Right atrium auricular region (tissue), 2 donors: Measurements from ENCODE around the gene CCDC70. TPM values are rescaled to one million over a fixed set of nuclear protein-coding genes. Genes with fewer than 3 reads are reported as not detected.

Source experiments
- DNase-seq: peaks from one replicate; pipeline ENCODE4 v3.0.0-alpha.2; 2019; ENCODE audit warnings: low spot score
- H3K27ac ChIP-seq, 2 donors: fragments of 200-600 bp; sonication (generic); 1 replicate in 1 of 2; 2 replicates in 1 of 2; pipeline ENCODE4 v1.5.1; 2016 to 2019
- H3K27me3 ChIP-seq, 2 donors: fragments of 200-600 bp; sonication (generic); one replicate each; pipeline versions ENCODE4 v1.5.1 to v1.6.0; 2017 to 2019
- H3K36me3 ChIP-seq: fragments of 200-600 bp; sonication (generic); one replicate; pipeline ENCODE4 v1.5.1; 2016
- H3K4me1 ChIP-seq, 2 donors: fragments of 200-600 bp; sonication (generic); one replicate each; pipeline versions ENCODE4 v1.5.1 to v1.6.0; 2017 to 2019
- H3K4me3 ChIP-seq, 2 donors: fragments of 200-600 bp; sonication (generic); 1 replicate in 1 of 2; 2 replicates in 1 of 2; pipeline ENCODE4 v1.5.1; 2017 to 2019; ENCODE audit warnings: mild to moderate bottlenecking in 1 of 2, moderate library complexity in 1 of 2
- H3K9me3 ChIP-seq, 2 donors: fragments of 200-600 bp; sonication (generic); one replicate each; pipeline ENCODE4 v1.5.1; 2019
- total RNA-seq, 2 donors: library from RNA; depleted of rRNA; stranded (reverse); fragments of >200 nt; gene quantifications; one replicate each; pipeline ENCODE4 v1.1.0, GENCODE V29; 2016
- TF ChIP-seq, protein P1 (sequence below), 2 donors: fragments of 200-600 bp; sonication (generic); IDR thresholded peaks; one replicate each; pipeline ENCODE4 v1.5.1; 2019; ENCODE audit warnings: antibody characterized with exemption in 2 of 2

CCDC70 gene
- total RNA-seq, 2 donors from 2014 or later: not detected

DNA sequence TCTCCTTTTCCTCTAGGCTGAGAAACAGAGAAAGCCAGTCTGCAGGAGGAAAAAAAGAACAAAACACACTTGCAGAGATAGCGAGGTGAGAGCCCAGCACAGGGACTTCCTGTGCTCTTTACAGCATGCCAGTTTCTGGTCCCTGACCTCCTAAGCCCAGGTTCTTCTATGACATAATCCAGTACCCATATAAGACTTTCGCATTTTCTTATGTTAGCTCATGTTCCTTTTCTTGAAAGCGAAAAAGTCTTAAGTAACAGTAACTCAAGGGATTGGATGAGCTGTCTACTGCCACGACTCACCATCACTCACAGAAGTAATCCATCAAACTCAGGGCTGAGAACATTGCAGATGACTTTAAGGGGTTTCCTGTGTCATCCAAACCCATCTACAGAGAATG lies 17.4 kb downstream of the CCDC70 start:
- no peak overlapping the region for H3K27ac ChIP-seq
- TF ChIP-seq, protein P1, sequence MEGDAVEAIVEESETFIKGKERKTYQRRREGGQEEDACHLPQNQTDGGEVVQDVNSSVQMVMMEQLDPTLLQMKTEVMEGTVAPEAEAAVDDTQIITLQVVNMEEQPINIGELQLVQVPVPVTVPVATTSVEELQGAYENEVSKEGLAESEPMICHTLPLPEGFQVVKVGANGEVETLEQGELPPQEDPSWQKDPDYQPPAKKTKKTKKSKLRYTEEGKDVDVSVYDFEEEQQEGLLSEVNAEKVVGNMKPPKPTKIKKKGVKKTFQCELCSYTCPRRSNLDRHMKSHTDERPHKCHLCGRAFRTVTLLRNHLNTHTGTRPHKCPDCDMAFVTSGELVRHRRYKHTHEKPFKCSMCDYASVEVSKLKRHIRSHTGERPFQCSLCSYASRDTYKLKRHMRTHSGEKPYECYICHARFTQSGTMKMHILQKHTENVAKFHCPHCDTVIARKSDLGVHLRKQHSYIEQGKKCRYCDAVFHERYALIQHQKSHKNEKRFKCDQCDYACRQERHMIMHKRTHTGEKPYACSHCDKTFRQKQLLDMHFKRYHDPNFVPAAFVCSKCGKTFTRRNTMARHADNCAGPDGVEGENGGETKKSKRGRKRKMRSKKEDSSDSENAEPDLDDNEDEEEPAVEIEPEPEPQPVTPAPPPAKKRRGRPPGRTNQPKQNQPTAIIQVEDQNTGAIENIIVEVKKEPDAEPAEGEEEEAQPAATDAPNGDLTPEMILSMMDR (IDR thresholded peaks at IDR 0.05): no peak
- no peaks in the 10 kb centered on the region for H3K4me1 ChIP-seq
- no peak overlapping the region for H3K4me3 ChIP-seq
- no peaks in the 10 kb centered on the region for H3K36me3 ChIP-seq
- peaks cover 0 to 4% of the 10 kb centered on the region in 2 donors for H3K9me3 ChIP-seq
- no peak for DNase-seq
- no peaks in the 10 kb centered on the region for H3K27me3 ChIP-seq

GRCh38 chr13:51881296-51881695 lies 19.5 kb downstream of the CCDC70 start:
- no peaks in the 10 kb centered on the region for H3K27me3 ChIP-seq
- H3K4me1 ChIP-seq: no peaks in the 10 kb centered on the region
- H3K9me3 ChIP-seq: peaks cover 0 to 4% of the 10 kb centered on the region in 2 donors
- DNase-seq: no peak
- no peak overlapping the region for H3K4me3 ChIP-seq
- TF ChIP-seq, protein P1 (IDR thresholded peaks at IDR 0.05): no peak
- no peak overlapping the region for H3K27ac ChIP-seq
- H3K36me3 ChIP-seq: no peaks in the 10 kb centered on the region

GRCh38 chr13:51882570-51883225 lies 20.9 kb downstream of the CCDC70 start:
- H3K27ac ChIP-seq: no peak overlapping the region
- no peak for DNase-seq
- no peaks in the 10 kb centered on the region for H3K36me3 ChIP-seq
- peaks cover 0 to 4% of the 10 kb centered on the region in 2 donors for H3K9me3 ChIP-seq
- TF ChIP-seq, protein P1 (IDR thresholded peaks at IDR 0.05): no peak
- H3K4me3 ChIP-seq: no peak overlapping the region
- H3K4me1 ChIP-seq: no peaks in the 10 kb centered on the region
- H3K27me3 ChIP-seq: no peaks in the 10 kb centered on the region

DNA sequence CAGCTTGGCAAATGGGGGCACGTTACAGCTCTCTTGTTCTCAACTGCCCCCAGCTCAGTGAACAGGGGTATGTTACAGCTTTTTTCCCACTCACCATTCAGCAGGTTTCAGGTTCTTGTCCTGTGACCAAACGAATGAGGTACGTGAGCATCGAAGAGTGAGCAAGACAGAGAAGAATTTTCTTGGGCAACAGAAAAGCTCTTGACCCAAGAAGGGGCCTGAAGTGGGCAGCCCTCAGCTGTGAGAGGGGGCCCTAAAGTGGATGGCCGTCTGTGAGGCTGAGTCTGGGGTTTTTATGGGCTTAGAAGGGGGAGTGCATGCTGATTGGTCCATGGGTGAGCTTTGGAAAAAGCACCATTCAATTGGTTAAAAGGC lies 21.4 kb downstream of the CCDC70 start:
- Histone ChIP-seq H3K9me3 (peaks cover 0 to 4% of the 10 kb centered on the region in 2 donors), H3K4me1 (no peaks in the 10 kb centered on the region), H3K36me3 (no peaks in the 10 kb centered on the region), H3K27ac (no peak overlapping the region), H3K27me3 (no peaks in the 10 kb centered on the region), H3K4me3 (no peak overlapping the region)
- TF ChIP-seq, protein P1 (IDR thresholded peaks at IDR 0.05): no peak
- DNase-seq: no peak

GRCh38 chr13:51885651-51886050 lies 23.9 kb downstream of the CCDC70 start:
- Histone ChIP-seq H3K27me3 (no peaks in the 10 kb centered on the region), H3K9me3 (peaks cover 0 to 4% of the 10 kb centered on the region in 2 donors), H3K4me1 (no peaks in the 10 kb centered on the region), H3K36me3 (no peaks in the 10 kb centered on the region), H3K4me3 (no peak overlapping the region), H3K27ac (no peak overlapping the region)
- TF ChIP-seq, protein P1 (IDR thresholded peaks at IDR 0.05): no peak
- DNase-seq: no peak

- Histone ChIP-seq H3K36me3 (no peaks in the 10 kb centered on the region), H3K4me1 (no peaks in the 10 kb centered on the region), H3K4me3 (no peak overlapping the region), H3K27ac (no peak overlapping the region), H3K27me3 (no peaks in the 10 kb centered on the region), H3K9me3 (no peaks in the 10 kb centered on the region)
- DNase-seq: no peak
- TF ChIP-seq, protein P1 (IDR thresholded peaks at IDR 0.05): no peak
Measured at GRCh38 chr13:51887468-51887867, 25.7 kb downstream of the CCDC70 start.
